Fibroblast of mammary gland (primary cell): ENCODE measurements around the gene UBL7.
A peak's percentile ranks its signal among the peaks of the same experiment; 100 is the strongest.

Experiments
- DNase-seq: peaks from one replicate; pipeline ENCODE4 v3.0.0-alpha.2; 2010; ENCODE audit warnings: low read depth
- H3K4me3 ChIP-seq: 2 replicates; pipeline ENCODE4 v1.5.1; 2011; ENCODE audit warnings: low read depth, mild to moderate bottlenecking, low read length, moderate library complexity; ENCODE audit not compliant: control insufficient read depth
- CTCF ChIP-seq: conservative IDR thresholded peaks from 2 replicates; pipeline ENCODE4 v1.5.1; 2011; ENCODE audit warnings: low read depth, low read length, inconsistent platforms; ENCODE audit not compliant: control insufficient read depth, insufficient read depth

UBL7 gene

DNA sequence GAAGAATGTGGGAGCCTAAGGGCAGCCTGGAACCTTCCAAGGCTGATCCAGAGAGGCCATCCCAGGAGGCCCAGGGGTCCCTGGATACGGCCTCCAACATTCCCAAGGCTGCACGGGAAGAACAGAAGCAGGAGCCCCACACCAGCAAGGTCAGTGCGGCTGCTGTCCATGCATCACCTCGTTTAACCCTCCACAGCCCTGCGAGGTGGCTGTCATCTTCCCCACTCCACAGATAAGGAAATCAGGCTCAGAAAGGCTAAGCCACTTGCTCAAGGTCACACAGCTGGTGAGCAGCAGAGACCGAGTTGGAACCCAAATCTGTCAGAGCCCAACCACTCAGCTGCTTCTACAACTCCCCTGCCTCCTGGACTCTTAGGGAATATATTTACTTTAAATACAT, 48.8 kb downstream of the UBL7 start:
- no peak overlapping the region for H3K4me3 ChIP-seq
- no peak for TF ChIP-seq CTCF
- DNase-seq: no peak

- no peak for DNase-seq
- TF ChIP-seq CTCF: no peak
- H3K4me3 ChIP-seq: no peak overlapping the region
Observed at GRCh38 chr15:74411686-74412085, 49.3 kb downstream of the UBL7 start.

- TF ChIP-seq CTCF: no peak
- no peak overlapping the region for H3K4me3 ChIP-seq
- no peak for DNase-seq
Observed at GRCh38 chr15:74410502-74410901, 50.5 kb downstream of the UBL7 start.

DNA sequence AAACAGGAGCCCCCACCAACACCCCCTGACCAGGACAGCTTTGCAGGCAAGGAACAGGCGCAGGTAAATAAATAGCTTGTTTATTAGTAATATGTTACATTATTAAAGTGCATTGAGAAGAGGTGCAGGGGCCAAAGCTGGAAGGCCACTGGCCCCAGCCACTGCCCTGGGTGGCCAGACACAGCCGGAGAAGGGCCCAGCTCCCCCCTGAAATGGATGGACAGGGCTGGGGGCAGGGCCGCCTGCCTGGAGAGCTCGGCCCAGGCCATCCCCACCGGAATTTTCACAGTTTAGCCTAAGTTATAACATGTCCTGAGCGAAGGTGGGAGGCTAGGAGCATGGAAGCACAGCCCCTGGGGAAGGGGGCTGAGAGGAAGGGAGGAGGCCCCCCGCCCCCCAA, 51.7 kb downstream of the UBL7 start:
- no peak for DNase-seq
- TF ChIP-seq CTCF: no peak
- H3K4me3 ChIP-seq: no peak overlapping the region

DNA sequence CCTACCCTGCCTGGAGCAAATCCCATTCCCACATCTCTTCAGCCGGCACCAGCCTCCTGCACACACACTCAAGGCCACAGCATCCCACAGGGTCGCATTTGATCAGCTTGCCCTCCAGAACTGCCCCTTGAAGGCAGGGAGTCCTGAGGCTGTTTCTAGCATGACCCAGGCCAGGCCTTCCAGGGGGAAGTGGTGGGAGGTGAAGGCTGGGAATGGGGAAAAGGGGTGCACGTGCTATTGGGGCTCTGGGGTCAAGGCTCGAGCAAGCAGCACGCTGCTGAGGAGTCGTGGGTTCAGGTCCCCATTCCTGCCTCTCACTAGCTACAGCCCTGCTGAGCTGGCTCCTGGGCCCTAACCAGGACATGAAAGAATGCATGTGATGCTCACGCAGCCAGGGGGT, 52.1 kb downstream of the UBL7 start:
- TF ChIP-seq CTCF: no peak
- no peak overlapping the region for H3K4me3 ChIP-seq
- no peak for DNase-seq

DNA sequence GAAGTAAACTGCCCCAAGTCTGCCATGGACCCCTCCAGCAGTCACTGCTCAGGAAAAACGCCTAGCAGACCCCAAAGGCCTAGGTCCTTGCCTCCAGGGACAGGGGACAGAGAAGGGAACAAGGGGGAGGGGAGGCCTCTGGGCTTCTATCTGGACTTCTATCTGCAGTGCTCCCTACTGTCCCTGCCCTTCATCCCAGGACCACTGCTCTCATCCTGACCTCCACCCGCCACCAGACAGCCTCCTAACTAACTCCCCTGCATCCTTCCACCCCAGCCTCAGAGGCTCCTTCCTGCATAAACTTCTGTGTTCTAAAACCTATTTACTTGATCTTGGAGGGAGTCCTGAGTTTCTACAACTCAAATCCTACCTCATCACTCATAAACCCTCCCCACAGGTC, 52.6 kb downstream of the UBL7 start:
- no peak for TF ChIP-seq CTCF

DNA sequence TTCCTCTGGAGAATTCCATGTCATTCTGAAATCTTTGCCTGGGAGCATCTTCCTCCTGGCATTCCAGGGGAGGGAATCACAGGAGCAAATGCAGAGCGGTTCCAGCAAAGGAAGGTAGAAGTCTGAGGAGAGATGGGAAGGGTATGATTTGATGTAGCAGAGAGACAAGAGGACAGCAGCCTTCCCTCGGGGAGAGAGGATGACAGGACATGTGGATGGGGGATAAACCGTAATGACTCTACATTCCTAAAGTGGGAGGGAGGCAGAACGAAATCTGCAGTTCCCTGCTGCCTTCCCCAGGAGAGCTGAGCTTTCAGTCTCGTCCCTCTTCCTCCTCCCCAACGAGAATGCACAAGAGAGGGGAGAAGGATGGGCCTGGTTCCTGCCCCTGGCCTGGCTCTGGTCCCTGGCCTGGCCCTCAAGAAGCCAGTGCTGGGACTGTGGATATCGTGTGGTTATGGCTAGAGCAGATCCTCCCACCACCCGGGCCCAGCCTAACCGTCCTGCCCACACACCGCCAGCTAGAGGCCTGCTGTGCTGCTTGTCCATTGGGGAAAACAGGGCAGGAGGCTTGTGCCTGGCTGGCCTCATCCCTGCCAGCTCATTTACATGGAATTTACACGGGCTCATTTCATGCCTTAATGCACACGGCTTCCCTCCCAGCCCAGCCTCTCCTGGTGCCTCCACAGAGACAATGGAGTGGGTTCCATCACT, 53.8 kb downstream of the UBL7 start:
- peak; percentile 1 for TF ChIP-seq CTCF
- peak; percentile 94 for DNase-seq
- no peak overlapping the region for H3K4me3 ChIP-seq

More for the DNA sequence above, 52.6 kb downstream of the UBL7 start:
- H3K4me3 ChIP-seq: no peak overlapping the region
- DNase-seq: no peak
